ENCODE results near the gene TWIST2. TPM values are rescaled to one million over a fixed set of nuclear protein-coding genes. Genes with fewer than 3 reads are reported as not detected.

Gene TWIST2
- total RNA-seq, 1 experiment from 2014 or later: 5.0 TPM

GRCh38 chr2:238922435-238922834 is 74.5 kb downstream of the TWIST2 start:
- Histone ChIP-seq H3K27me3 (ENCODE audit: insufficient read depth, low read depth) (peaks cover 79% of the 10 kb centered on the region), H3K79me2 (ENCODE audit: low read depth) (no peaks in the 10 kb centered on the region), H3K9me3 (ENCODE audit: insufficient read depth, low read depth) (no peaks in the 10 kb centered on the region), H2AFZ (no peak overlapping the region), H3K36me3 (ENCODE audit: low read depth) (no peaks in the 10 kb centered on the region), H4K20me1 (ENCODE audit: insufficient read depth) (no peaks in the 10 kb centered on the region), H3K4me3 (no peak overlapping the region), H3K9me2 (ENCODE audit: insufficient read depth) (no peaks in the 10 kb centered on the region), H3K27ac (no peak overlapping the region), H3F3A (ENCODE audit: insufficient read depth, low read depth) (no peaks in the 10 kb centered on the region), H3K4me1 (replicated peaks; ENCODE audit: insufficient read depth) (no peaks in the 10 kb centered on the region), H3K4me2 (no peak overlapping the region)
- no peak for DNase-seq
- BruUV-seq (replicated peaks): no TSS peak
- intact Hi-C loops (cut with micrococcal nuclease; ENCODE audit: unreplicated experiment): no loop called here
- POLR2A ChIA-PET (ENCODE audit: unreplicated experiment): no interaction called here
- no peak for TF ChIP-seq EZH2 (IDR thresholded peaks at IDR 0.05; ENCODE audit: low read depth)
- TF ChIP-seq CTCF (conservative IDR thresholded peaks at IDR 0.05): no peak
- CTCF ChIA-PET: no interaction called here

GRCh38 chr2:238924032-238924431 is 76.1 kb downstream of the TWIST2 start:
- H3K9me3 ChIP-seq (ENCODE audit: insufficient read depth, low read depth): no peaks in the 10 kb centered on the region
- no peak for DNase-seq
- peaks cover 80% of the 10 kb centered on the region for H3K27me3 ChIP-seq (ENCODE audit: insufficient read depth, low read depth)
- no peak overlapping the region for H2AFZ ChIP-seq
- H4K20me1 ChIP-seq (ENCODE audit: insufficient read depth): no peaks in the 10 kb centered on the region
- no peaks in the 10 kb centered on the region for H3K36me3 ChIP-seq (ENCODE audit: low read depth)
- no peak overlapping the region for H3K4me2 ChIP-seq
- H3K4me1 ChIP-seq (replicated peaks; ENCODE audit: insufficient read depth): no peaks in the 10 kb centered on the region
- no peak overlapping the region for H3K27ac ChIP-seq
- H3F3A ChIP-seq (ENCODE audit: insufficient read depth, low read depth): no peaks in the 10 kb centered on the region
- no peak overlapping the region for H3K4me3 ChIP-seq
- H3K9me2 ChIP-seq (ENCODE audit: insufficient read depth): no peaks in the 10 kb centered on the region
- BruUV-seq (replicated peaks): no TSS peak
- intact Hi-C loops (cut with micrococcal nuclease; ENCODE audit: unreplicated experiment): no loop called here
- no peak for TF ChIP-seq CTCF (conservative IDR thresholded peaks at IDR 0.05)
- no peak for TF ChIP-seq EZH2 (IDR thresholded peaks at IDR 0.05; ENCODE audit: low read depth)
- ChIA-PET CTCF (no interaction called here), POLR2A (ENCODE audit: unreplicated experiment) (interaction anchor here (0.6 kb wide), 1 partner anchor 636 kb away, joined by 3 read pairs; no protein-coding TSS in a partner anchor)
- no peaks in the 10 kb centered on the region for H3K79me2 ChIP-seq (ENCODE audit: low read depth)

GRCh38 chr2:238924796-238925195 is 76.9 kb downstream of the TWIST2 start:
- Histone ChIP-seq H3K27me3 (ENCODE audit: insufficient read depth, low read depth) (peaks cover 88% of the 10 kb centered on the region), H3K4me3 (no peak overlapping the region), H3K9me3 (ENCODE audit: insufficient read depth, low read depth) (no peaks in the 10 kb centered on the region), H4K20me1 (ENCODE audit: insufficient read depth) (no peaks in the 10 kb centered on the region), H3K27ac (no peak overlapping the region), H3K36me3 (ENCODE audit: low read depth) (no peaks in the 10 kb centered on the region), H3F3A (ENCODE audit: insufficient read depth, low read depth) (no peaks in the 10 kb centered on the region), H3K4me1 (replicated peaks; ENCODE audit: insufficient read depth) (no peaks in the 10 kb centered on the region), H3K9me2 (ENCODE audit: insufficient read depth) (no peaks in the 10 kb centered on the region), H3K79me2 (ENCODE audit: low read depth) (no peaks in the 10 kb centered on the region), H2AFZ (no peak overlapping the region), H3K4me2 (no peak overlapping the region)
- TF ChIP-seq CTCF (conservative IDR thresholded peaks at IDR 0.05): no peak
- no peak for TF ChIP-seq EZH2 (IDR thresholded peaks at IDR 0.05; ENCODE audit: low read depth)
- intact Hi-C loops (cut with micrococcal nuclease; ENCODE audit: unreplicated experiment): no loop called here
- CTCF ChIA-PET: no interaction called here
- no peak for DNase-seq
- POLR2A ChIA-PET (ENCODE audit: unreplicated experiment): interaction anchor here (0.6 kb wide), 1 partner anchor 637 kb away, joined by 3 read pairs; no protein-coding TSS in a partner anchor
- no TSS peak for BruUV-seq (replicated peaks)
